GM03348 (cell line): Measurements from ENCODE around the gene ANKEF1.
"Not testable (repeated sequence)": the region's sequence is repeated elsewhere in the genome, so short reads cannot be mapped to it uniquely, and the experiment has no call there.

ENCODE experiments used
- DNase-seq: peaks from one replicate; pipeline ENCODE4 v3.0.0; 2012; ENCODE audit warnings: low spot score

The ANKEF1 gene

GRCh38 chr20:10034717-10035571, at the start of gene ANKEF1:
Gene ANKEF1 (plus strand): TSS chr20:10034987. CDS start chr20:10038302, 3,315 bp downstream.
- peak; percentile 37 for DNase-seq

- DNase-seq, result no peak
Observed at GRCh38 chr20:9985281-9985680, 49.5 kb upstream of the ANKEF1 start.

GRCh38 chr20:9985773-9986172, 49.0 kb upstream of the ANKEF1 start:
- no peak for DNase-seq

- no peak for DNase-seq
Observed at GRCh38 chr20:9989066-9989724, 45.6 kb upstream of the ANKEF1 start.

DNA sequence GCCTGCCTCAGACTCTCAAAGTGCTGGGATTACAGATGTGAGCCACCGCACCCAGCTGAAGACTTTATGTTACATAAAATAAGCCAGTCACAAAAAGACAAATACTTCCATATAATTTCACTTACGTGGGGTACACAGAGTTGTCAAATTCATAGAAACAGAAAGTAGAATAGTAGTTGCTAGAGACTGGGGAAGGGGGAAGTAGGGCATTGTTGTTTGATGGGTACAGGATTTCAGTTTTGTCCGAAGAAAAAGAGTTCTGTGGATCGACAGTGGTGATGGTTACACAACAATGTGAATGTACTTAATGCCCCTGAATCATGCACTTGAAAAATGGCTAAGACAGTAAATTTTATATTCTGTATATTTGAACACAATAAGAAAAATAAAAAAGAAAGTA, 41.6 kb upstream of the ANKEF1 start:
- DNase-seq, result no peak

DNA sequence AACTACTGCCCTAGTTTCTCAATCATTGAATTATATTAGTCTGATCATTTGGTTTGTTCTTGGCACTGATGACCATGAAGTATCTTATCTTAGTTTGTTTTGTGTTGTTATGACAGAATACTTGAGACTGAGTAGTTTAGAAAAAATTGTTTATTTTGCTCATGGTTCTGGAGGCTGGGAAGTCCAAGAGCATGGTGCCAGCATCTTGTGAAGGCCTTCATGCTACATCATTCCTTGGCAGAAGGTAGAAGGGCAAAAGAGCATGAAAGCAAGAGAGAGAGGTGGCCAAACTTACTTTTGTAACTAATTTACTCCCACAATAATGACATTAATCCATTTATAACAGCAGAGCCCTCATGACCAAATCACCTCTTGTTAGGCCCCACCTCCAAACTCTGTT, 40.1 kb upstream of the ANKEF1 start:
- no peak for DNase-seq

DNA sequence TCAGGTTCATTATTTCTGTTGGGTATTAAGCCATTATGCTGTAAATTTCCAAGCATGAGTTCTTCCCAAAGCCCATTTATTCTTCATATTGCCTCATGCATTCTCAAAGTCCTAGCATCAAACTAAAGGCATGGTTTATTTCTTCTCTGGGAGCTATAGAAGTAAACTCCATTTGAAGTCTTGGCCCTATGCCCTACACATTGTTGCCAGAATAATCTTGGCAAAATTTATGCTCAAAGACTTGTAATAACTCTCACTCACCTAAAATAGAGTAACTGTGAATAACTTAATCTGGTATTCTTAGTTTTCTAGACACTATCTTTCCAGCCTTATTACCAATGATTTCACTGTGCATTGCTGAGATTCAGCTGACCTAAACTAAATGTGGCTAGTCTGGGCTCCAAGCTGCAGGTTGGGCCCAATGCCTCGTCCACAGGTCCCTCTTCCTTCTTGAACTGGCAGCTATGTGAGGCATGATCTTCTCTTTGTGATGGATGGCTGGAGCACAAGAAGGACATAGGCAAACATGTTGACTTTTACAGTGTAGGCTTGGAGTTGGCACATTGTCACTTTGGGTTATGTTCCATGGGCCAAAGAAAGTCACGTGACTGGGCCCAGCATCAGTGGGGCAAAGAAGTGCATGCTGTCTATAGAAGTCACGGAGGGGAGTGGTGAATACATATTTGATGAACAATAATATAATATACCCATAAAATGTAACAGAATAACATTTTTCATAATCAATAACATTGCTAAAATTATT, 39.1 kb upstream of the ANKEF1 start:
- no peak for DNase-seq

DNA sequence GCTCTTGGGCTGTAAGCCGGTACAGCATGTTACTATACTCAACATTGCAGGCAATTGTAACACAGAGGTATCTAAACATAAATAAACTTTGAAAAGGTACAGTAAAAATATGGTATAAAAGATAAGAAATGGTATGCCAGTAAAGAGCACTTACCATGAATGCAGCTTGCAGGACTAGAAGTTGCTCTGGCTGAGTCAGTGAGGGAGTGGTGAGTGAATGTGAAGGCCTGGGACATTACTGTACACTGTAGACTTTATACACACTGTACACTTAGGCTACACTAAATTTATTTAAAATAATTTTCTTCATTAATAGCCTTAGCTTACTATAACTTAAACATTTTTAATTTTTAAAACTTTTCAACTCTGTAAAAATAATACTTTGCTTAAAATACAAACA, 37.8 kb upstream of the ANKEF1 start:
- no peak for DNase-seq

GRCh38 chr20:9999645-10000044, 35.1 kb upstream of the ANKEF1 start:
- DNase-seq, result no peak

DNA sequence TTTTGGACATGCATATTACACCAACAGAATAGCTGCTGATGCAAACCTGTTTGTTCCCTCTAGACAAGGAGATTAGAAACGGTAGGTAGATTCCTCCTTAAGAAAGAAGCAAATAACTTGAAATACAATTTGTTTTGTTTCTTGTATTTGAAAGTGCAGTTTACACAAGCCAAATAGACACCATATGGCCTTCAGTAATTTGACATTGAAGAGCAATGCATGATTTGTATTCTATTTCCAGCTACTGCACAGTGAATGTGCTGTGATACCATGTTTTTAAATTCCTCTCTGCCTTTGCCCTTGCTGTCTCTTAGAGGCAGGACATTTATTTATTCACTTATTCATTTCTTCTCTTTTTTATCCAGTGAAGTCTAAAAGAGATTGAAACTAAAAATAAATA, 31.9 kb upstream of the ANKEF1 start:
- no peak for DNase-seq

- DNase-seq, result no peak
Observed at GRCh38 chr20:10004900-10005299, 29.9 kb upstream of the ANKEF1 start.

DNA sequence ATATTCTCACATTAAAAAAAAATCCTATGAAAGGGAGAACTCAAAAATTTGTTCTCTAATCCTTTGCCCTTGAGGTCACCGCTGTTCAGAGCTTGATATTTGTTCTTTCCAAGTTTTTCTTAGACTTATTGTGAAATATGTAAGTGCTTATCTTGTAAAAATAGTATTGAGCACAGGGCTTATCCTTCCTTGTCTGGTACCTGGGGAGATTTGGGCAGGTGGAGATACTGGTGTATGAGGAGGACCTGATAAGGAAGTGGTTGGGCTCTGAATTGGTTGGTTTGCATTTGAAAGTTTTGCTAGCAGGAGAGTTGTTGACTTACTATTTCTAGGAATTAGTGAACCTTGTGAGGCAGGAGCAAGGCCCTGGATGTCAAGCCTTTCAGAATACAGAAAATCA, 28.9 kb upstream of the ANKEF1 start:
- no peak for DNase-seq

GRCh38 chr20:10006447-10007090, 28.2 kb upstream of the ANKEF1 start:
- DNase-seq, result no peak

GRCh38 chr20:10007158-10007557, 27.6 kb upstream of the ANKEF1 start:
- no peak for DNase-seq

DNA sequence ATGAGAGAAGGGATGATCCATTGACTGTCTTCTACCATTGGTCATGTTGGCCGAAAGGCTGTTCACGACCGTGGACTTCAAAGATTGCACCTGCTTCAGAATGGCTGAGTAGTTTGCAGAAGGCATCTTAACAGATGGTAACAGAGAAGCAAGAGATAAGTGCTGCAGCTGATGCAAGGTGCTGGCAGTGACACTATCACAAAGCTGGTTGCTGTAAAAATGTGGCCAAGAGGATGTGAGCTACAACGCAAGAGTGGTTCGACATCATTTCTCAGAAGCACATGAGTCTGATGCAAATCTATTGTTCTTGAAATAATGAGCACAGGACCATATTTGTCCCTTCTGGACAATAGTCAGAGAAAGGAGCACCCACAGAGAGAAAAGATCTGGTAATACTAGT, 27.0 kb upstream of the ANKEF1 start:
- no peak for DNase-seq

GRCh38 chr20:10012464-10012863, 22.3 kb upstream of the ANKEF1 start:
- no peak for DNase-seq

- no peak for DNase-seq
Observed at GRCh38 chr20:10014431-10014830, 20.4 kb upstream of the ANKEF1 start.

DNA sequence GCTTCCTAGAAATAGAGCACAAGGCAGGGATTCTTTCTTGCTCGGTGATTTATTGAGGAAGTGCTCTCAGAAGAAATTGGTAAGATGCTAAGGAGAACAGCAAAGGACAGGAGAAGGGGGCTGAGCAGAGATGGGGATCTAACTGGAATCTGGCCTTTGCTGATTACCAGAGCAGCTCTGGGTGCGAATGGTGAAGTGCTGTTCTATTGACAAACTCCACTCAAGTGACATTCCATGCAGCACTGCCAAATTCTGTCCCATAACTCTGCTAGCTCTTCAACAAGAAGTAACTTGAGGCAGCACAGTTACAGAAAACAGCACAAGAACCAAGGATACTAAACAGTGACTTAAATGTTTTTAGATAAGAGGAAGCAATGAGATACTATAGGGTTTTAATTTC, 13.8 kb upstream of the ANKEF1 start:
- no peak for DNase-seq

DNA sequence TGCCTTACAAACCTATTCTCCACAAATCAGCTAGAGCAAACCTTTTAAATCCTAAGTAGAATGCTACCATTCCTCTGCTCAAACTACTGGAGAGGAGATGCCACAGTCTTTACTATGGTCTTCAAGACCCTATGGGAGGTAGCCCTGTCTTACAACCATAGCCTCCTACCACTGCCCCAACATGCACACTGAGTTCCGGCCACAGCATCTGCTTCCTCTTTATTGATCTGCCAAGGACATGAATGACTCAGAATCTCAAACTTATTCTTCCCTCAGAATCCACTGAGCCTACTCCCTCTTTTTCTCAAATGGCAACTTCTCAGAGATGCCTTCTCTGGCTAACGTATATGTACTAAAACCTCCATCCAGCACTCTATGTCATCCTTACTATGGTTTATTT, 12.2 kb upstream of the ANKEF1 start:
- no peak for DNase-seq

- DNase-seq, result no peak
Observed at GRCh38 chr20:10023911-10024310, 10.9 kb upstream of the ANKEF1 start.

- DNase-seq, result not testable (repeated sequence)
Observed at GRCh38 chr20:10031451-10032215, 3.2 kb upstream of the ANKEF1 start.

- not testable (repeated sequence) for DNase-seq
Observed at GRCh38 chr20:10032269-10032668, 2.5 kb upstream of the ANKEF1 start.
